Adrenal gland (tissue), 12 donors: ENCODE results near the gene RSAD2. TPM values are rescaled to one million over a fixed set of nuclear protein-coding genes. Genes with fewer than 3 reads are reported as not detected.

Source experiments
- DNase-seq, 7 donors: peaks; one replicate each; pipeline ENCODE4 v3.0.0-alpha.2; 2019 to 2020
- H3K27ac ChIP-seq, 5 donors: fragments of 200-600 bp; sonication (generic) in 4 of 5; 1 replicate in 3 of 5; 2 replicates in 2 of 5; pipeline versions ENCODE4 v1.5.1 to v1.8.0; 2016 to 2020; ENCODE audit warnings: mild to moderate bottlenecking in 1 of 5
- H3K27me3 ChIP-seq: fragments of 200-600 bp; 2 replicates; pipeline ENCODE4 v1.8.0; 2021
- H3K36me3 ChIP-seq, 2 donors: fragments of 200-600 bp; replicated peaks in 1 of 2; 1 replicate in 1 of 2; 2 replicates in 1 of 2; pipeline versions ENCODE4 v1.5.1 to v1.8.0; 2018 to 2022
- H3K4me1 ChIP-seq, 2 donors: fragments of 200-600 bp; replicated peaks in 1 of 2; 1 replicate in 1 of 2; 2 replicates in 1 of 2; pipeline versions ENCODE4 v1.5.1 to v1.8.0; 2018 to 2021
- H3K4me3 ChIP-seq, 4 donors: fragments of 200-600 bp; sonication (generic) in 3 of 4; one replicate each; pipeline ENCODE4 v1.5.1; 2016 to 2018
- H3K9me3 ChIP-seq, 3 donors: fragments of 200-600 bp; sonication (generic) in 1 of 3; replicated peaks in 1 of 3; 1 replicate in 2 of 3; 2 replicates in 1 of 3; pipeline versions ENCODE4 v1.5.1 to v1.8.0; 2016 to 2021
- POLR2A ChIP-seq, 2 donors: fragments of 450-650 bp; IDR thresholded peaks; one replicate each; pipeline ENCODE4 v1.6.1; 2017; ENCODE audit warnings: antibody characterized with exemption in 2 of 2, mild to moderate bottlenecking in 2 of 2, moderate library complexity in 1 of 2
- WGBS, 4 donors: extraction: QIAGEN DNeasy Blood & Tissue Kit in 2 of 4; methylation state at CpG; one replicate each; pipeline versions ENCODE4 v1.1.5 to v1.1.7; 2013 to 2017; 5-methylcytosine and 5-hydroxymethylcytosine counted together
- intact Hi-C, 2 donors: fragments of 100-400 bp; cut with DNase I; formaldehyde crosslinking; loops; one replicate each; pipeline versions ENCODE4 v1.14.1 to v1.15.0; 2022 to 2023
- polyA plus RNA-seq, 3 donors: library from polyadenylated mRNA; stranded (reverse); fragments of 200-250 nt in 2 of 3; fragments of 350-450 nt in 1 of 3; fragmentation: Illumina TruSeq in 1 of 3; extraction: RNeasy Lipid Tissue Mini Kit (QIAGEN cat#74804) in 1 of 3; gene quantifications; one replicate each; pipeline ENCODE4 v1.2.3, GENCODE V29; 2013 to 2014
- total RNA-seq, 9 donors: library from RNA; depleted of rRNA in 4 of 9; stranded (reverse); fragments of >200 nt in 4 of 9; fragments of 120-200 nt in 1 of 9; fragmentation: NEBNext Ultra II Directional in 1 of 9; extraction: Animal tissue kit (Norgen Biotek cat#: 25700) in 1 of 9; gene quantifications; one replicate each; pipeline versions ENCODE4 v1.1.0 to v1.2.4, GENCODE V29; 2013 to 2023
- TF ChIP-seq, protein P1 (sequence below), 6 experiments: fragments of 450-650 bp in 4 of 6; fragments of 200-600 bp in 2 of 6; sonication (generic) in 1 of 6; IDR thresholded peaks; 1 replicate in 5 of 6; 2 replicates in 1 of 6; pipeline versions ENCODE4 v1.5.1 to v1.8.0; 2016 to 2021; ENCODE audit warnings: antibody characterized with exemption in 6 of 6, mild to moderate bottlenecking in 2 of 6, moderate library complexity in 1 of 6
- donor health status: healthy with polysubstance abuse.
- donor health status: Bipolar disorder and iron deficiency.
- donor health status: DM: yes; HTN: yes; CAD: no.
- donor health status: DM: no; HTN: no; CAD: no.
- donor health status: DM: no; HTN: no; CAD: no.
- donor health status: DM: yes; HTN: yes; CAD: no.

RSAD2 gene
- total and polyA plus RNA-seq, 12 donors = 1.2 to 11.5 (median 4.1) TPM

DNA sequence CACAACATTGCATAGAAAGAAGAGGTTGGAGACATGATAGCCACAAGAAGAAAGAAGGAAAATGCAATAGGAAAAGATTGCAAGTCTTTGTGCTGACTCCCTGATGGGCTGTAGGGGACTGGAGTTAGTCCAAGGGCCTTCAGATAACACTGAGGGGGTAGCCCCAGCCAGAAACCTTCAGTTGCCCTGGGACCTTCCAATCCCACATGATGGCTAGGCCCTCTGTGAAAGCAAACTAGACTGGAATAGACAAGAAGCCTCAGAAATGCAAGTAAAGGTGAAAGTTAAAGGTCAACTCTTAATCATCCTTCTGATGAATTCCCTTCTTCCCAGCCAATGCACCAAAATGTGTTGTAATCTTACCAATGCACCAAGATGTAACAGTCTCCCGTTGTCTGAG is 31.0 kb upstream of the RSAD2 start:
- TF ChIP-seq, protein P1, sequence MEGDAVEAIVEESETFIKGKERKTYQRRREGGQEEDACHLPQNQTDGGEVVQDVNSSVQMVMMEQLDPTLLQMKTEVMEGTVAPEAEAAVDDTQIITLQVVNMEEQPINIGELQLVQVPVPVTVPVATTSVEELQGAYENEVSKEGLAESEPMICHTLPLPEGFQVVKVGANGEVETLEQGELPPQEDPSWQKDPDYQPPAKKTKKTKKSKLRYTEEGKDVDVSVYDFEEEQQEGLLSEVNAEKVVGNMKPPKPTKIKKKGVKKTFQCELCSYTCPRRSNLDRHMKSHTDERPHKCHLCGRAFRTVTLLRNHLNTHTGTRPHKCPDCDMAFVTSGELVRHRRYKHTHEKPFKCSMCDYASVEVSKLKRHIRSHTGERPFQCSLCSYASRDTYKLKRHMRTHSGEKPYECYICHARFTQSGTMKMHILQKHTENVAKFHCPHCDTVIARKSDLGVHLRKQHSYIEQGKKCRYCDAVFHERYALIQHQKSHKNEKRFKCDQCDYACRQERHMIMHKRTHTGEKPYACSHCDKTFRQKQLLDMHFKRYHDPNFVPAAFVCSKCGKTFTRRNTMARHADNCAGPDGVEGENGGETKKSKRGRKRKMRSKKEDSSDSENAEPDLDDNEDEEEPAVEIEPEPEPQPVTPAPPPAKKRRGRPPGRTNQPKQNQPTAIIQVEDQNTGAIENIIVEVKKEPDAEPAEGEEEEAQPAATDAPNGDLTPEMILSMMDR (IDR thresholded peaks at IDR 0.05) = no peak
- TF ChIP-seq POLR2A (IDR thresholded peaks at IDR 0.05) = no peak
- Histone ChIP-seq H3K36me3 (no peaks in the 10 kb centered on the region), H3K4me1 (no peaks in the 10 kb centered on the region), H3K9me3 (peaks cover 0 to 70% (median 0%) of the 10 kb centered on the region in 3 donors), H3K27me3 (no peaks in the 10 kb centered on the region), H3K4me3 (no peak overlapping the region), H3K27ac (no peak overlapping the region)
- no peak for DNase-seq
- intact Hi-C loops = no loop called here
- WGBS, 4 donors = 87 to 94% (median 89%) methylated on average over 1 of the region's 1 CpG

DNA sequence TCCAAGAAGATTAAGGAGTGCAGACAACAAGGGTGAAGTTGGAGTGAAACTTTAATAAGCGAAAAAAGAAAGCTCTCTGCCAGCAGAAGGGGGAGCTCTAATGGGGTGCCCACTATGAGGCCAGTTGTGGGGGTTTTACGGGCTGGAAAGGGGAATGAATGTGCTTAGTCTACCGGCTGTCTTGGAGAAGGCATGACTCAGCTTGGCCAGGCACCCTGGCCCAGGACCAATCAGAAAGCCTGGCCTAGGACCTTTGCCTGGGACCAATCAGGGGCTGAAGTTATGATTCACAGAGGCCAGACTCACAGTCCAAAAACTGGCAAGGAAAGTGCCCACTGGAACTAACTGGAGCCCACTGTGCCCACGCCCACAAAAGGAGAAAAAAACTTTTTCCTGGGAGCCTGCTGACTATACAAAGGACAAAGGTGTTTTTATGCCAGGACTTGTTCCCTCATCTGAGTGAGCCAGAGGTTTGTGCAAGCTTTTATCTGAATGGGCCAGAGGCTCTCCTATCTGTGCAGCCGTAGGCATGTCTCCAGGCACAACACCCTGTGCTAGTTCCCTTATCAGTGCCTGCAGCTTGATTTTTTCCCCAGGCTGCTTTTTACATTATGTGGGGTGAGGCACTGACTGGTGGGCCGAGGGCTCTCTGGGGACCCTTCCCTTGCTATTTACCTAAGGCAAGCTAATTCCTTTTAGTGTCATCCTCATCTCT is 30.5 kb upstream of the RSAD2 start:
- Histone ChIP-seq H3K27me3 (no peaks in the 10 kb centered on the region), H3K27ac (no peak overlapping the region), H3K36me3 (no peaks in the 10 kb centered on the region), H3K9me3 (peaks cover 0 to 69% (median 0%) of the 10 kb centered on the region in 3 donors), H3K4me1 (no peaks in the 10 kb centered on the region), H3K4me3 (no peak overlapping the region)
- 93 to 96% (median 94%) methylated on average over 6 of the region's 6 CpGs for WGBS, 4 donors
- no peak for DNase-seq
- intact Hi-C loops = no loop called here
- no peak for TF ChIP-seq POLR2A (IDR thresholded peaks at IDR 0.05)
- TF ChIP-seq, protein P1 (IDR thresholded peaks at IDR 0.05) = no peak

DNA sequence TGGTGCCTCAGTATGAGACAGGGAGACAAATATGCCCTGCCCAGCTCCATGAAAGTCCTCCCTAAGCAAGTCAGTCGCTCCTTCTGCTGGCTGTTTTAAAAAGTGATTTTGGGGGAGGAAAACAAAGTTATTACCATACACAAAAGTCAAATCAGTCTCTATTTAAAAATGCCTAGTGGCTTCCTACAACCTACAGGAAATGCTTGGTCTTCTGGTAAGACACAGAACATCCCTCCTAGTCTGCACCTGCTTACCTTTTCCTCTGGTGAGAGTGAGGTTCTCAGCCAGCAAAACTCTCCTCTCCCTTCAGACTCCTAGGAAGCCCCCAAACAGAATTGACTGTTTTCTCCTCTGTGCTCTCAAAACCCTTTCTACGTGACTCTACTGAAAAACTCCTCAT is 25.4 kb upstream of the RSAD2 start:
- no peak overlapping the region for H3K27ac ChIP-seq
- WGBS, 4 donors = 90 to 98% (median 94%) methylated on average over 2 of the region's 2 CpGs
- H3K36me3 ChIP-seq = no peaks in the 10 kb centered on the region
- DNase-seq = no peak
- H3K4me1 ChIP-seq = no peaks in the 10 kb centered on the region
- peaks cover 0 to 18% (median 0%) of the 10 kb centered on the region in 3 donors for H3K9me3 ChIP-seq
- no peak for TF ChIP-seq POLR2A (IDR thresholded peaks at IDR 0.05)
- TF ChIP-seq, protein P1 (IDR thresholded peaks at IDR 0.05) = no peak
- H3K4me3 ChIP-seq = no peak overlapping the region
- intact Hi-C loops = no loop called here
- H3K27me3 ChIP-seq = no peaks in the 10 kb centered on the region

DNA sequence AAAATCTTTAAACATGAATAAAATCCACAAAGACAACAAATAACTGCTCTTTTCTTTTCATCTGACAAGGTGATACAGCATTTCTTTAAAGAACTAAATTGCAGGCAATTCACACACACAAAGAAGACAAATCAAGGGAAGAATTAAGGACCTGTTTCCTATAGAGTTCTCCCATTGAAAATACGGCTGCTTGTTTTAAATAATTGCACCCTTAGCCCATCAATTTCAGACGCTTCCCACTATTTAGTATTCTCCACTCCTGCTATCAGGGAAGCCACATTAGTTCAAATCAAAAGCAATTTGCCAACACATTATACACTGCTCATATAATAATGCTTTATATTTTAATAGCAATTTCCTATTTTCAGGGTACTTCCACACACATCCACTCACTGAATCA is 23.2 kb upstream of the RSAD2 start:
- no peak for TF ChIP-seq POLR2A (IDR thresholded peaks at IDR 0.05)
- TF ChIP-seq, protein P1 (IDR thresholded peaks at IDR 0.05) = no peak
- no peak overlapping the region for H3K27ac ChIP-seq
- H3K4me3 ChIP-seq = no peak overlapping the region
- intact Hi-C loops = no loop called here
- 75 to 93% (median 91%) methylated on average over 2 of the region's 2 CpGs for WGBS, 4 donors
- no peaks in the 10 kb centered on the region for H3K9me3 ChIP-seq
- H3K4me1 ChIP-seq = no peaks in the 10 kb centered on the region
- H3K36me3 ChIP-seq = no peaks in the 10 kb centered on the region
- no peaks in the 10 kb centered on the region for H3K27me3 ChIP-seq
- DNase-seq = no peak
